GM12891 (cell line): Measurements from ENCODE around the gene PPFIBP1.

Experiments
- PAX5 ChIP-seq: IDR thresholded peaks from 2 replicates; pipeline ENCODE4 v1.6.1; 2011; ENCODE audit warnings: low read length, moderate library complexity, mild to moderate bottlenecking; ENCODE audit not compliant: insufficient read depth, severe bottlenecking
- POLR2A ChIP-seq: IDR thresholded peaks from 2 replicates; pipeline ENCODE4 v1.6.1; 2011; ENCODE audit warnings: low read depth, low read length, control low read depth
- POLR2AphosphoS5 ChIP-seq: IDR thresholded peaks from 2 replicates; pipeline ENCODE4 v1.6.1; 2011; ENCODE audit warnings: low read depth, low read length, control low read depth
- TAF1 ChIP-seq: IDR thresholded peaks from 2 replicates; pipeline ENCODE4 v1.6.1; 2011; ENCODE audit warnings: low read depth, low read length, control low read depth

DNA sequence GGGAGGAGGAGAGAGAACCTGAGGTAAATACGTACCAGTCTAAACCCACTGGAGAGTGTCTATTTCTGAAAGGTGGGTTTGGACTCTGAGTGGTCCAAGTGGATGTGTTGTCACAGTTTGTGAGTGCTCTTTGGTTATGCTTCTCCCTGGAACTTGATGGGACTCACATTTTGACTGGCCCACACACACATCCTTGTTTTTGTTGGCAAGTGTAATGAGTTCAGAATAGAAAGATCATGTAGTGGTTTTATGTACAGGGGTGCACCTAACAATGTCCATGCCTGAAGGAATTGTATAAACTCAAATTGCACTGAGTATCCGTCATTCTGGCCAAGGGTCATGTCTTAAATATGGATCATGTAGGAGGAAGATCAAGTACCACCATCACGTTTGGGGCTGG is 4.8 kb downstream of the PPFIBP1 start:
- TF ChIP-seq POLR2A (no peak), POLR2AphosphoS5 (no peak), TAF1 (no peak), PAX5 (no peak)
